H1 (cell line): Measurements from ENCODE around the gene ABL1. TPM values are rescaled to one million over a fixed set of nuclear protein-coding genes. Genes with fewer than 3 reads are reported as not detected.

Experiments used
- CTCF ChIA-PET: fragments of 300-600 bp; sonication (Branson Sonifier 250); formaldehyde crosslinking; loops from one replicate; lab custom pipeline; 2021; ENCODE audit not compliant: partially characterized antibody; lab: Charles Lee
- POLR2A ChIA-PET: fragments of 300-600 bp; sonication (Branson Sonifier 250); formaldehyde crosslinking; loops from one replicate; lab custom pipeline; 2021; ENCODE audit warnings: inconsistent platforms; ENCODE audit not compliant: partially characterized antibody; lab: Charles Lee
- DNase-seq, 2 experiments: peaks; one replicate each; pipeline versions ENCODE4 v3.0.0 to v3.0.0-alpha.2; 2010 to 2022; ENCODE audit warnings: low spot score in 2 of 2, low read depth in 1 of 2, mixed read lengths in 1 of 2
- FAIRE-seq: peaks from 2 replicates; lab custom pipeline; 2011; peaks lifted over from hg19 to GRCh38; lab: Jason Lieb, UNC
- H2AFZ ChIP-seq: 2 replicates; pipeline ENCODE4 v1.8.1; 2012; ENCODE audit warnings: low read length, inconsistent platforms
- H2AK5ac ChIP-seq: 2 replicates; pipeline ENCODE4 v1.6.1; 2013; ENCODE audit warnings: low read depth, low read length
- H2BK120ac ChIP-seq: replicated peaks from 2 replicates; pipeline ENCODE3; 2013; ENCODE audit warnings: low read depth, low read length, inconsistent platforms
- H2BK12ac ChIP-seq: 2 replicates; pipeline ENCODE4 v1.6.1; 2013; ENCODE audit warnings: low read depth, low read length
- H2BK15ac ChIP-seq: 2 replicates; pipeline ENCODE4 v1.6.1; 2013; ENCODE audit warnings: low read length
- H2BK20ac ChIP-seq: 2 replicates; pipeline ENCODE4 v1.6.1; 2013; ENCODE audit warnings: low read length
- H2BK5ac ChIP-seq: 2 replicates; pipeline ENCODE4 v1.6.1; 2013; ENCODE audit warnings: low read depth, low read length
- H3K14ac ChIP-seq: 2 replicates; pipeline ENCODE4 v1.6.1; 2013; ENCODE audit warnings: inconsistent platforms; ENCODE audit not compliant: insufficient read length
- H3K18ac ChIP-seq: 2 replicates; pipeline ENCODE4 v1.6.1; 2013; ENCODE audit warnings: low read length; ENCODE audit errors: extremely low read depth
- H3K23ac ChIP-seq: 2 replicates; pipeline ENCODE4 v1.6.1; 2013; ENCODE audit warnings: inconsistent platforms; ENCODE audit not compliant: insufficient read length
- H3K23me2 ChIP-seq: 2 replicates; pipeline ENCODE4 v1.6.1; 2013; ENCODE audit warnings: low read depth, low read length
- H3K27ac ChIP-seq: 2 replicates; pipeline ENCODE4 v1.6.1; 2011; ENCODE audit warnings: low read depth, low read length, inconsistent platforms
- H3K27me3 ChIP-seq, 4 experiments: replicated peaks in 1 of 4; 1 replicate in 1 of 4; 2 replicates in 3 of 4; pipeline versions ENCODE4 v1.6.1 to v1.8.1; 2011 to 2013; ENCODE audit warnings: low read length in 3 of 4, mild to moderate bottlenecking in 3 of 4, inconsistent platforms in 2 of 4, mixed read lengths in 2 of 4, moderate library complexity in 1 of 4; ENCODE audit not compliant: control insufficient read depth in 3 of 4, insufficient read depth in 3 of 4; ENCODE audit errors: extremely low read depth in 1 of 4
- H3K36me3 ChIP-seq, 4 experiments: 2 replicates each; pipeline versions ENCODE4 v1.6.1 to v1.8.1; 2011 to 2013; ENCODE audit warnings: mild to moderate bottlenecking in 4 of 4, low read length in 3 of 4, moderate library complexity in 2 of 4, control low read depth in 1 of 4, inconsistent platforms in 1 of 4; ENCODE audit not compliant: insufficient read depth in 4 of 4, control insufficient read depth in 2 of 4
- H3K4ac ChIP-seq: replicated peaks from 2 replicates; pipeline ENCODE3; 2013; ENCODE audit warnings: low read length, low read depth, mixed read lengths, inconsistent platforms; ENCODE audit not compliant: insufficient read length
- H3K4me1 ChIP-seq, 4 experiments: replicated peaks in 1 of 4; 1 replicate in 1 of 4; 2 replicates in 3 of 4; pipeline versions ENCODE4 v1.6.1 to v1.8.1; 2011 to 2013; ENCODE audit warnings: low read length in 3 of 4, inconsistent platforms in 2 of 4, mixed read lengths in 1 of 4; ENCODE audit not compliant: insufficient read depth in 4 of 4, control insufficient read depth in 3 of 4
- H3K4me2 ChIP-seq, 2 experiments: 2 replicates each; pipeline versions ENCODE4 v1.6.1 to v1.8.1; 2011 to 2013; ENCODE audit warnings: low read depth in 2 of 2, low read length in 2 of 2, control low read depth in 1 of 2, inconsistent platforms in 1 of 2, mild to moderate bottlenecking in 1 of 2; ENCODE audit not compliant: insufficient read depth in 1 of 2
- H3K4me3 ChIP-seq, 4 experiments: fragments of 200-600, 300-600 bp in 1 of 4; sonication (generic), shearing (Covaris generic), sonication (Bioruptor Twin) in 1 of 4; 2 replicates each; pipeline versions ENCODE4 v1.5.1 to v1.8.1; 2011 to 2016; ENCODE audit warnings: low read length in 4 of 4, low read depth in 3 of 4, control low read depth in 2 of 4, inconsistent platforms in 2 of 4, mild to moderate bottlenecking in 2 of 4, mixed read lengths in 1 of 4, moderate library complexity in 1 of 4; ENCODE audit not compliant: insufficient read depth in 2 of 4; ENCODE audit errors: extremely low read depth in 1 of 4
- H3K56ac ChIP-seq: replicated peaks from 2 replicates; pipeline ENCODE3; 2013; ENCODE audit warnings: low read depth, mild to moderate bottlenecking, mixed read lengths, low read length, inconsistent platforms; ENCODE audit not compliant: insufficient read length
- H3K79me1 ChIP-seq: 2 replicates; pipeline ENCODE4 v1.6.1; 2013; ENCODE audit warnings: low read depth, low read length, control low read depth
- H3K79me2 ChIP-seq, 2 experiments: 2 replicates each; pipeline versions ENCODE4 v1.6.1 to v1.8.1; 2012 to 2013; ENCODE audit warnings: low read length in 2 of 2, mild to moderate bottlenecking in 2 of 2, inconsistent platforms in 1 of 2; ENCODE audit not compliant: insufficient read depth in 2 of 2, control insufficient read depth in 1 of 2
- H3K9ac ChIP-seq, 4 experiments: replicated peaks in 1 of 4; 1 replicate in 1 of 4; 2 replicates in 3 of 4; pipeline versions ENCODE4 v1.6.1 to v1.8.1; 2011 to 2013; ENCODE audit warnings: low read depth in 3 of 4, low read length in 3 of 4, control low read depth in 2 of 4, mild to moderate bottlenecking in 2 of 4, moderate library complexity in 2 of 4, inconsistent platforms in 1 of 4; ENCODE audit errors: extremely low read depth in 1 of 4
- H3K9me3 ChIP-seq, 2 experiments: 2 replicates each; pipeline versions ENCODE4 v1.6.1 to v1.8.1; 2012 to 2013; ENCODE audit warnings: mild to moderate bottlenecking in 2 of 2, moderate library complexity in 2 of 2, control low read depth in 1 of 2, inconsistent platforms in 1 of 2, low read depth in 1 of 2, low read length in 1 of 2, mixed read lengths in 1 of 2; ENCODE audit not compliant: insufficient read depth in 2 of 2
- H4K20me1 ChIP-seq, 2 experiments: replicated peaks in 1 of 2; 2 replicates each; pipeline versions ENCODE3 to v1.8.1; 2011 to 2013; ENCODE audit warnings: inconsistent platforms in 2 of 2, low read length in 2 of 2, mild to moderate bottlenecking in 1 of 2; ENCODE audit not compliant: insufficient read depth in 2 of 2, control insufficient read depth in 1 of 2
- H4K5ac ChIP-seq: 2 replicates; pipeline ENCODE4 v1.6.1; 2013; ENCODE audit warnings: low read length, low read depth, mixed read lengths, inconsistent platforms; ENCODE audit not compliant: insufficient read length
- H4K8ac ChIP-seq: 2 replicates; pipeline ENCODE4 v1.8.0; 2013; ENCODE audit warnings: mild to moderate bottlenecking, moderate library complexity, low read length, inconsistent platforms; ENCODE audit not compliant: insufficient read depth; ENCODE audit errors: extremely low read depth
- H4K91ac ChIP-seq: replicated peaks from 2 replicates; pipeline ENCODE3; 2013; ENCODE audit warnings: low read length, mixed read lengths, inconsistent platforms; ENCODE audit not compliant: insufficient read length
- BACH1 ChIP-seq: IDR thresholded peaks from 2 replicates; pipeline ENCODE4 v1.6.1; 2012; ENCODE audit warnings: low read length, improper control_type of control experiment
- CBX5 ChIP-seq: fragments of 300-800, 300-1000 bp; sonication (generic); IDR thresholded peaks from 2 replicates; pipeline ENCODE4 v1.7.1; 2016; ENCODE audit warnings: antibody characterized with exemption, low read length, low read depth
- CTBP2 ChIP-seq: IDR thresholded peaks from 2 replicates; pipeline ENCODE4 v1.7.0; 2011; ENCODE audit warnings: borderline replicate concordance, mild to moderate bottlenecking, moderate library complexity, mixed read lengths, low read length; ENCODE audit not compliant: insufficient read depth, insufficient read length
- CTCF ChIP-seq, 3 experiments: IDR thresholded peaks; 1 replicate in 2 of 3; 2 replicates in 1 of 3; pipeline versions ENCODE4 v1.5.1 to v1.6.1; 2011; ENCODE audit warnings: low read length in 3 of 3, mild to moderate bottlenecking in 3 of 3, inconsistent platforms in 2 of 3, low read depth in 1 of 3, moderate library complexity in 1 of 3; ENCODE audit not compliant: insufficient read depth in 1 of 3; ENCODE audit errors: control extremely low read depth in 1 of 3
- HDAC6 ChIP-seq: IDR thresholded peaks from one replicate; pipeline ENCODE4 v1.7.1; 2012; ENCODE audit warnings: low read depth, mild to moderate bottlenecking, inconsistent platforms, low read length, moderate library complexity
- JUND ChIP-seq: IDR thresholded peaks from 2 replicates; pipeline ENCODE4 v1.6.1; 2011; ENCODE audit warnings: mild to moderate bottlenecking, improper control_type of control experiment, low read length
- KDM1A ChIP-seq: fragments of 200-600, 300-600 bp; sonication (generic); IDR thresholded peaks from 2 replicates; pipeline ENCODE4 v1.7.1; 2016; ENCODE audit warnings: mild to moderate bottlenecking, low read length, borderline replicate concordance
- POLR2A ChIP-seq, 2 experiments: IDR thresholded peaks; 1 replicate in 1 of 2; 2 replicates in 1 of 2; pipeline ENCODE4 v1.6.1; 2011; ENCODE audit warnings: low read depth in 2 of 2, low read length in 2 of 2, mild to moderate bottlenecking in 2 of 2; ENCODE audit errors: control extremely low read depth in 1 of 2
- POLR2AphosphoS5 ChIP-seq: IDR thresholded peaks from 2 replicates; pipeline ENCODE4 v1.6.1; 2011; ENCODE audit warnings: low read depth, low read length
- POU5F1 ChIP-seq: IDR thresholded peaks from 2 replicates; pipeline ENCODE4 v1.6.1; 2011; ENCODE audit warnings: low read depth, mild to moderate bottlenecking, low read length, moderate library complexity
- RBBP5 ChIP-seq: IDR thresholded peaks from 2 replicates; pipeline ENCODE4 v1.7.1; 2012; ENCODE audit warnings: low read depth, mild to moderate bottlenecking, inconsistent platforms, low read length, moderate library complexity, borderline replicate concordance
- WGBS, 2 experiments: shearing (Covaris generic) in 1 of 2; methylation state at CpG; one replicate each; pipeline versions ENCODE4 v1.1.6 to v1.1.7; 2013 to 2015; ENCODE audit warnings: low lambda C conversion rate in 2 of 2, mixed read lengths in 2 of 2, inconsistent platforms in 1 of 2, low coverage in 1 of 2, missing lambda C conversion rate in 1 of 2; ENCODE audit not compliant: insufficient replicate concordance in 2 of 2, insufficient coverage in 1 of 2, insufficient read length in 1 of 2; ENCODE audit errors: extremely low coverage in 1 of 2, missing lambda C conversion rate in 1 of 2; 5-methylcytosine and 5-hydroxymethylcytosine counted together
- polyA plus RNA-seq, 7 experiments: library from polyadenylated mRNA; depleted of rRNA in 3 of 7; stranded (reverse) in 5 of 7; unstranded in 2 of 7; fragments of >200 nt in 5 of 7; fragments of 200-250 nt in 2 of 7; gene quantifications; 1 replicate in 5 of 7; 2 replicates in 1 of 7; 4 replicates in 1 of 7; pipeline versions ENCODE4 v1.2.1 to v1.2.3, GENCODE V29; 2011 to 2013; ENCODE audit warnings: missing spikeins in 2 of 7, mixed read lengths in 2 of 7
- total RNA-seq: library from RNA; stranded (reverse); fragmentation: NEBNext Ultra II Directional; extraction: Animal tissue kit (Norgen Biotek cat#: 25700); gene quantifications from 2 replicates; pipeline ENCODE4 v1.2.1, GENCODE V29; 2021

ABL1 gene
- total and polyA plus RNA-seq, 2 of the 8 experiments (the other 6 are each of a cell fraction or from before 2014, with no cell fraction given) = 35.3 to 104 TPM

GRCh38 chr9:130921300-130921988 lies 86.4 kb downstream of the ABL1 start:
- Histone ChIP-seq H3K79me2 (no peaks in the 10 kb centered on the region), H3K18ac (no peak overlapping the region; the same call in 1 of the 2 replicates), H4K8ac (no peak overlapping the region; the same call in 1 of the 2 replicates), H3K4me3 (no peak overlapping the region), H2AK5ac (no peak overlapping the region), H3K9me3 (no peaks in the 10 kb centered on the region), H4K20me1 (no peaks in the 10 kb centered on the region), H4K91ac (no peak overlapping the region), H2BK12ac (no peak overlapping the region), H2BK5ac (no peak overlapping the region), H3K9ac (no peak overlapping the region), H3K23ac (no peak overlapping the region), H3K14ac (no peak overlapping the region), H3K27me3 (no peaks in the 10 kb centered on the region; a peak in 1 of 7 replicates), H3K56ac (no peak overlapping the region), H3K4ac (no peak overlapping the region), H4K5ac (no peak overlapping the region), H2BK20ac (no peak overlapping the region), H3K27ac (no peak overlapping the region), H3K36me3 (no peaks in the 10 kb centered on the region), H2BK120ac (no peak overlapping the region), H3K4me2 (no peak overlapping the region), H3K23me2 (no peaks in the 10 kb centered on the region), H3K79me1 (no peaks in the 10 kb centered on the region), H2BK15ac (no peak overlapping the region), H3K4me1 (peaks cover 0 to 14% (median 2%) of the 10 kb centered on the region in 4 experiments; a peak in 5 of 7 replicates), H2AFZ (no peak overlapping the region)
- DNase-seq = no peak
- POLR2A ChIA-PET = interaction anchor here (1.0 to 1.9 kb wide), 2 partner anchors 8 to 10 kb away, joined by 4 to 9 read pairs; no protein-coding TSS in a partner anchor
- CTCF ChIA-PET = interaction anchor here (0.6 to 3.9 kb wide), 6 partner anchors 9 to 718 kb away, joined by 3 to 16 read pairs (median 3); no protein-coding TSS in a partner anchor
- FAIRE-seq = no peak
- 90% methylated on average over 28 of the region's 29 CpGs; no CpG with 5 or more reads in 1 of the 2 experiments for WGBS, 2 experiments
- TF ChIP-seq RBBP5 (no peak), POLR2AphosphoS5 (no peak), KDM1A (no peak), JUND (no peak), POLR2A (IDR thresholded peaks at IDR 0.05; ENCODE audit: control extremely low read depth in 1 of 2, low read depth in 2 of 2, low read length in 2 of 2) (no peak), POU5F1 (no peak), BACH1 (no peak), CTBP2 (no peak), HDAC6 (no peak), CTCF (IDR thresholded peaks at IDR 0.05; ENCODE audit: control extremely low read depth in 1 of 3, insufficient read depth in 1 of 3, low read depth in 1 of 3, low read length in 3 of 3) (no peak), CBX5 (no peak)
